Right cardiac atrium (tissue), 5 donors: ENCODE measurements around the gene ZNF609. TPM values are rescaled to one million over a fixed set of nuclear protein-coding genes. Genes with fewer than 3 reads are reported as not detected.
"Not testable (repeated sequence)": the region's sequence is repeated elsewhere in the genome, so short reads cannot be mapped to it uniquely, and the experiment has no call there.

Source experiments
- ATAC-seq, 2 donors: fragments of 200-7000 bp; cut with Tn5 transposase; one replicate each; pipeline versions ENCODE4 v1.8.0 to v1.9.1; 2020; ENCODE audit warnings: moderate library complexity in 2 of 2, mild to moderate bottlenecking in 1 of 2
- DNase-seq, 3 donors: peaks; one replicate each; pipeline ENCODE4 v3.0.0-alpha.2; 2020
- H3K27ac ChIP-seq: one replicate; pipeline ENCODE4 v1.5.1; 2013; ENCODE audit warnings: mild to moderate bottlenecking, low read length, control low read depth, moderate library complexity
- H3K27me3 ChIP-seq: one replicate; pipeline ENCODE4 v1.6.1; 2013; ENCODE audit not compliant: control insufficient read depth, insufficient read depth
- H3K4me1 ChIP-seq: one replicate; pipeline ENCODE4 v1.6.1; 2013; ENCODE audit warnings: low read length; ENCODE audit not compliant: control insufficient read depth, insufficient read depth
- H3K4me3 ChIP-seq: one replicate; pipeline ENCODE4 v1.5.1; 2013; ENCODE audit warnings: low read length, control low read depth
- H3K9me3 ChIP-seq: one replicate; pipeline ENCODE4 v1.6.1; 2013; ENCODE audit warnings: low read length; ENCODE audit not compliant: control insufficient read depth
- WGBS: extraction: QIAGEN DNeasy Blood & Tissue Kit; methylation state at CpG from one replicate; pipeline ENCODE4 v1.1.7; 2013; 5-methylcytosine and 5-hydroxymethylcytosine counted together
- intact Hi-C, 4 donors: fragments of 100-400 bp; cut with DNase I; formaldehyde crosslinking; loops; one replicate each; pipeline versions ENCODE4 v1.11.0 to v1.14.0; 2022 to 2023
- polyA plus RNA-seq: library from polyadenylated mRNA; stranded (reverse); fragments of 200-250 nt; gene quantifications from one replicate; pipeline ENCODE4 v1.2.3, GENCODE V29; 2013
- total RNA-seq, 4 donors: library from RNA; stranded (reverse); fragmentation: NEBNext Ultra II Directional; extraction: Animal tissue kit (Norgen Biotek cat#: 25700); gene quantifications; one replicate each; pipeline ENCODE4 v1.2.1, GENCODE V29; 2021
- donor health status: healthy with polysubstance abuse.
- donor health status: DM: no; HTN: yes; CAD: no.
- donor health status: DM: no; HTN: no; CAD: no.
- donor health status: DM: no; HTN: yes; CAD: no; lungs with severe emphysema.
- donor health status: DM: yes; HTN: yes; CAD: no.

ZNF609 gene
- total and polyA plus RNA-seq, 5 donors, result 8.4 to 23.9 (median 22.6) TPM

DNA sequence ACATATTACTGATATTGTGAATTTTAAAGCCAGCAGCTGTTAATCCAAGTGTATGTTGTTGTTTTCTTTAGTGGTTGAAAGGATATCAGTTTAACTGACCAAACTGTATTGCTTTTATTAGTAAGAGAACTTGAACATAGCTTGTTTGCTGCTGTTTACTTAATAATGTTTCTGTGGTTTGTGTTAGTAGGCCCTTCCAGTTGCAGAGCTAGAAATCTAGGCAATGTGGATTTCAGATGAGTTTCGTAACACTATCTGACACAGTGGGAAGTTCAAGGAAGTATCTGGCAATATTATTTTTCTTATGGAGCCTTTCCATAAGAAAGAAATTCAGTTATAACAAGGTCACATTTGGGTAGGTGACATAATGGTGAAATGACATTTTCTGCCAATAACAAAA, 18.5 kb downstream of the ZNF609 start:
- intact Hi-C loops, result no loop called here
- WGBS, result 37% methylated on average over 1 of the region's 1 CpG
- no peak overlapping the region for H3K4me3 ChIP-seq

DNA sequence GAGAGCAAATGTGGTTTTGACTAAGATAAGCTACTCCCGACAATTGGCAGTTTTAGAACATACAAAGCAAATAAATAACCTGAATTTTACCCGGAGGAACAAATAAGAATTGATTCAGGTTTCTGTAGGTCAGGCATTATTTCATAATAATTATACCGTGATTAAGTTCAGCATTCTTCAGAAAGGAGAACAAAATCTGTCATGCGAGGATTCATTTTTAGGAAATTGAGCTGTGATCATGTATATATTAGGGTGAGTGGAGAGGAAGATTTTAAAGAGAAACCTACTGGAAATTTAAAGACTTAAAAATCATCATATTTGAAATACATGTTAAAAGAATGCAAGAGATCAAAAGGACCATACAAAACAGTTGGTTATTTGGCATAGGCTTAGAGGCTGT, 20.5 kb downstream of the ZNF609 start:
- H3K27me3 ChIP-seq, result no peaks in the 10 kb centered on the region
- DNase-seq (no peak), ATAC-seq (no peak)
- WGBS, result 71% methylated on average over 4 of the region's 4 CpGs
- H3K4me3 ChIP-seq, result no peak overlapping the region
- no peaks in the 10 kb centered on the region for H3K4me1 ChIP-seq
- no peak overlapping the region for H3K27ac ChIP-seq
- no peaks in the 10 kb centered on the region for H3K9me3 ChIP-seq
- intact Hi-C loops, result no loop called here

More for the DNA sequence above, 18.5 kb downstream of the ZNF609 start:
- Histone ChIP-seq H3K9me3 (no peaks in the 10 kb centered on the region), H3K4me1 (no peaks in the 10 kb centered on the region), H3K27ac (no peak overlapping the region), H3K27me3 (no peaks in the 10 kb centered on the region)
- DNase-seq, result no peak
- ATAC-seq, result no peak

DNA sequence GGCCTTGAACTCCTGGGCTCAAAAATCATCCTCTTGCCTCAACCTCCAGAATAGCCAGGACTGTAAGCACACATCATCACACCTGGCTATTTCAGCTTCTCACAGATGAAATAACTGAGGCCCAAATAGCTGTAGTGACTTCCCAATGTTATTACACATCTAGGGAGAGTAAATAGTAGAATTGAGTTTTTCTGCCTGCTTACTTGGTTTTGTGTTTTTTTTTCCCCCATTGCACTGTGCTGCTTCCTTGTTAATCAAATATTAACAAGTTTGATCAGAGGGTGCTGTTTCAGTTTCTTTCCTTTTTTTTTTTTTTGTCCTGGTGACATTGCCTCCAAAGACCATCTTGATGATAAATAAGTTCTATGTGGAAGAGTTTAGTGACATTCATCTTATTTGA, 23.4 kb downstream of the ZNF609 start:
- no peak for DNase-seq
- ATAC-seq, result no peak
- H3K4me1 ChIP-seq, result no peaks in the 10 kb centered on the region
- H3K4me3 ChIP-seq, result no peak overlapping the region
- no peaks in the 10 kb centered on the region for H3K9me3 ChIP-seq
- H3K27ac ChIP-seq, result no peak overlapping the region
- intact Hi-C loops, result no loop called here
- no peaks in the 10 kb centered on the region for H3K27me3 ChIP-seq

DNA sequence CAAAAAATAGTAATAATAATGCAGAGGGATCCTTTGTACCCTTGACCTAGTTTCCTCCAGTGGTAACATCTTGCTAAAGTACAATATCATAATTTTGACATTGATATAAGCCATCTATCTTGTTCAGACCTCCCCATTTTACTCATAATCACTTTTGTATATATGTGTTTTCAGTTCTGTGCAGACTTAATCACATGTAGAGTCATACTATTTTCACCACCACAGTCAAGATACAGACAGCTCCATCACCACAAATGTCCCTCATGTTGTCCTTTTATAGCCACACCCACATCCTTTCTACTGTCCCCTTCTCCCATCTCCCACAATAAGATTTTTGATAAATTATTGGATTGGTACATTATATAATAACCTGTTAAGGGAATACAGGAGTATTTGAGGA, 25.4 kb downstream of the ZNF609 start:
- ATAC-seq (no peak), DNase-seq (no peak)
- no peak overlapping the region for H3K4me3 ChIP-seq
- no peak overlapping the region for H3K27ac ChIP-seq
- intact Hi-C loops, result no loop called here
- no peaks in the 10 kb centered on the region for H3K27me3 ChIP-seq
- no peaks in the 10 kb centered on the region for H3K4me1 ChIP-seq
- H3K9me3 ChIP-seq, result no peaks in the 10 kb centered on the region

DNA sequence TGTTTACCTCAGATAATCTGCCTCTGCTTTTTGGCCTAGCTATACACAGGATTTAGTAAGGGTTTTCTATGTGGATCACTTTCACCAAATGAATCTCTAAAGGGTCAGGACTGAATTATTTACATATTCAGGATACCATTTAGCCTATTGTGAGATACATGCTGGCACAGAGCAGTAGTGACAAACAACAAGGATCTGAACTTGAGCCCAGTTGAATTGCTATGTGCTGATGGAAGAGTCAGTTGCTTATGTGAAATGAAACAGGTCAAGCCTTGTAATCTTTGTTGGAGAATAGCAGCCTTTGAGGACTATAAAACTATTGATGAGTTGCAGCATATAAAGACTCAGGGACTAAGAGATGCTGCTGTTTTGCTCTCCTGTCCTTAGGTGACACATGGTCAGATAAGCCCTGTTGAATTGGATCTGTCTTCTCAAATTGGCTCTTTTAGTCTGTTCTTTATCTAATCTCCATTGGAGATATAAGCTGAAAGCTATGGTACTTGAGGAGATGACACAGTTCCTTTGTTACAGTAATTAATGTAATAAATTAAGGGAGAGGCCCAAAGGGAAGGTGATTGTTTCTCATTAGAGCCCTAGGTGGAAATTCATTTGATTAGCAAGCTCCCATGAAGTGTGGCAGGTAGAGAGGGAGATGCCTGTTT, 30.4 kb downstream of the ZNF609 start:
- Histone ChIP-seq H3K9me3 (no peaks in the 10 kb centered on the region), H3K4me1 (no peaks in the 10 kb centered on the region), H3K27ac (no peak overlapping the region), H3K4me3 (no peak overlapping the region), H3K27me3 (no peaks in the 10 kb centered on the region)
- no peak for DNase-seq
- no peak for ATAC-seq
- intact Hi-C loops, result no loop called here

DNA sequence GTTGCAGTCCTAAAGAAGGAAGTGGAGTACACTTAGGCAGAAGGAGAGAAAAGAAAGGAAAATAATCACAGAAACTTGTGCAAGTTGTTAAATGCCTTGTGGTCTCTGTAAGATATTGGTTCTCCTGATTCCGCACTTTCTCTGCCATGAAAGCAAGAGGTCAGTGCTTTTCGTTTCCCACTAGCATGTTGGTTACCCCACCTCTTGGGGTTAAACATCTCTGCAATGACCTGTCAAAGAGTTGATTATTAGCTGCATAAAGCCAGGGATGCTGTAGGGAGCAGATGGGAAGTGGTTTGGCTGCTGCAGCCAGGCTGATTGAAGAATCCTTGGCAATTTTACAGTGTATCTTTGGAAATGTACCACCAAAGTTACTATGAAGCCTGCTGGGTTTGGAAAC, 33.3 kb downstream of the ZNF609 start:
- H3K4me3 ChIP-seq, result no peak overlapping the region
- WGBS, result 83% methylated on average over 2 of the region's 2 CpGs
- no peaks in the 10 kb centered on the region for H3K27me3 ChIP-seq
- H3K9me3 ChIP-seq, result no peaks in the 10 kb centered on the region
- ATAC-seq (no peak), DNase-seq (no peak)
- no peak overlapping the region for H3K27ac ChIP-seq
- intact Hi-C loops, result no loop called here
- H3K4me1 ChIP-seq, result no peaks in the 10 kb centered on the region

DNA sequence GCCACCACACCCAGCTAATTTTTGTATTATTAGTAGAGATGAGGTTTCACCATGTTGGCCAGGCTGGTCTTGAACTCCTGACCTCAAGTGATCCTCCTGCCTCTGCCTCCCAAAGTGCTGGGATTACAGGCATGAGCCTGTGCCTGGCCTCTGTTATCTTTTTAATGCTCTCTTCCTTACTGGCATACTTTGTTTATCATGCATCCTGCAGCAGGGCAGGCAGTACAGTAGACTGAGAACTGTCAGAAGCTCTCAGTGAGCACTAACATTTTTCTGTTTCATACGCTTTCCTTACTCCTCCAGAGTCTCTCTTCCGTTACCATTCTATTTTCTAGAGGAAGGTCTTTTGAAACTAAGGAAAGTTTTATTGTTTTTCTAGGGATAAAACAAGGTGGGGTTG, 35.6 kb downstream of the ZNF609 start:
- H3K27me3 ChIP-seq, H3K4me3 ChIP-seq, ATAC-seq, intact Hi-C loops, H3K9me3 ChIP-seq, H3K27ac ChIP-seq, H3K4me1 ChIP-seq, DNase-seq: not testable (repeated sequence)
- WGBS, result 93% methylated on average over 2 of the region's 2 CpGs

DNA sequence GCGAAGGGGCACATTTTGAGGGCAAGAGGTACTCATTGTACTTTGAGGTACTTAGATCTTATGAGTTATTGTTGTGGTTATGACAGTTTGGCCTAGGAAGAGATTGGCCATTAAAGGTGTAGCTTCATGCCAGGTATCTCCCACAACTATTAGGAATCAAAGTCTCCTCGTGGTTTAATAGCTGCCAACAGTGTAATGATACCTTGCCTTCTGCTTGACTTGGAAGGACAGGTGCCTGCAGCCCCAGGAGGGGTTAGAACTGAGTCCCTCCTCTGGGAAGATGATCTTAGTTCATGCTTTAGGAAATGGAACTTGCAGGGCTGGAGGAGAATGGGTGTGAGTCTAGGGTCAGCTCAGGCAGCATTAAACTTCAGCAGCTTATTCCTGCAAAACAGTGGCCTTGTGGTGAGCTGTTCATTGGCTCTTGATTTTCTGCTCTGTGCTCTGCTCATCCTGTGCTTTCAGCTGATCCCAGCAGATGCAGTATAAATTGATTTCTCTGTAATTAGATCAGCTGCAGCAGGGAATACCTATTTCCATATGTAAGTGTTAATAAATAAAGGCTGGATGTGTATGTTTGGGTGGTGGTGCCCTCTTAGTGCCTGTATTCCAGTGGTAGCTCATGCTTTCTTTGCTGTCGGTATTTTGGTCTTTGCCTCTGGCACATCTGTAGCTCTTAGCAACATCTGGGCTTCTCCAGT, 40.5 kb downstream of the ZNF609 start:
- Histone ChIP-seq H3K9me3 (no peaks in the 10 kb centered on the region), H3K27ac (no peak overlapping the region), H3K4me1 (peaks cover 13% of the 10 kb centered on the region), H3K27me3 (no peaks in the 10 kb centered on the region), H3K4me3 (no peak overlapping the region)
- no peak for DNase-seq
- WGBS, result 76% methylated on average over 3 of the region's 3 CpGs
- intact Hi-C loops, result no loop called here
- no peak for ATAC-seq

DNA sequence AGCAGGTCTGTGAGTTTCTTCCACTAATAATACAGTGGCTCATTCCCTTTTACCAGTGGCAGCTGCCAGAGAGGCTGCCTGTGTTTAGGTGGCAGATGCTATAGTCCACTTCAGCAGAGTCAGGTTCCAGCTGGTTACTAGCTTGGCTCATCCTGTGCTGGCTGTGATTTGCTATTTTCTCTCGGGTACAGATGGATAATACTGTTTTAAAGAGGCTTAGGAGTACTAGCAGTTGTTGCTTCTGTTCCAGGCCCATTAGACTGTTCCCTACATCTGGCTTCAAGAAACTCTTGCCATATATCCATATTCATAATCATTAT, 41.0 kb downstream of the ZNF609 start:
- Histone ChIP-seq H3K27ac (no peak overlapping the region), H3K4me3 (no peak overlapping the region), H3K27me3 (no peaks in the 10 kb centered on the region), H3K4me1 (peaks cover 13% of the 10 kb centered on the region), H3K9me3 (no peaks in the 10 kb centered on the region)
- WGBS, result 60% methylated on average over 1 of the region's 1 CpG
- ATAC-seq (no peak), DNase-seq (no peak)
- intact Hi-C loops, result no loop called here

DNA sequence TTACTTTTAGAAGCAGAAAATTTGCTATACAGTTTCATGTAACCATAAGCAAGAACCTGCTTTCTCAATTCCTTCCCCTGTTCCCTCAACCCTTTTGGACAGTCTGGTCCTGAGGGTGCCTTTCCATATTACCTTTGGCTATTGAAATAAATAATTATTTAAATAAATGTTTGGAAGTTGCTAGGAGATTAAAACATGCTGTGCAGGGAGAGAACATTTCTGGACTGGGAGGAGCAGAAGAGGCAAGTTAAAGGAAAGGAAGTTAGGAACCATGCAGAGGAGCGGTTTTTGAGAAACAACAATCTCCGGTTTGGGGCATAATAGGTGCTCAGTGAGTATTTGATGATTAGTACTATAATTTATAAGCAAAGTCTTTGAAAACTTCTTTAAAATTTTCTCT, 41.8 kb downstream of the ZNF609 start:
- H3K4me3 ChIP-seq, result no peak overlapping the region
- H3K4me1 ChIP-seq, result peaks cover 16% of the 10 kb centered on the region
- 77% methylated on average over 2 of the region's 2 CpGs for WGBS
- intact Hi-C loops, result no loop called here
- ATAC-seq (no peak), DNase-seq (no peak)
- no peak overlapping the region for H3K27ac ChIP-seq
- H3K27me3 ChIP-seq, result no peaks in the 10 kb centered on the region
- no peaks in the 10 kb centered on the region for H3K9me3 ChIP-seq

DNA sequence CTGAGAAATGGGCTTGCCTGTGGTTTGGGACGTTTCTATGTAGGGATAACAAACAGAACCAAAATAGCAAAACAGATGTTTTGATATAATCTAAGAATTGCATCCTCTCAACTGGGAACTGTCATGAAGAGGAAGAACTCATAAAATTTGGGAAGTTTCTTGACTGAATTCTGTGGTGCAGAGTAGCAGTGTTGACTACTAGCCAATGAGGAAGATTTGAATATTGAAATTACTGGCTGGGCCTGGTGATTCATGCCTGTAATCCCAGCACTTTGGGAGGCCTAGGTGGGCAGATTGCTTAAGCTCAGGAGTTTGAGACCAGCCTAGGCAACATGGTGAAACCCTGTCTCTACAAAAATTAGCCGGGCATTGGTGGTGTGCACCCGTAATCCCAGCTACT, 42.2 kb downstream of the ZNF609 start:
- Histone ChIP-seq H3K27ac (no peak overlapping the region), H3K9me3 (no peaks in the 10 kb centered on the region), H3K4me3 (no peak overlapping the region), H3K4me1 (peaks cover 19% of the 10 kb centered on the region), H3K27me3 (no peaks in the 10 kb centered on the region)
- DNase-seq (no peak), ATAC-seq (peak in 1 of 2 donors; percentile 6)
- intact Hi-C loops, result no loop called here
- 80% methylated on average over 3 of the region's 3 CpGs for WGBS

DNA sequence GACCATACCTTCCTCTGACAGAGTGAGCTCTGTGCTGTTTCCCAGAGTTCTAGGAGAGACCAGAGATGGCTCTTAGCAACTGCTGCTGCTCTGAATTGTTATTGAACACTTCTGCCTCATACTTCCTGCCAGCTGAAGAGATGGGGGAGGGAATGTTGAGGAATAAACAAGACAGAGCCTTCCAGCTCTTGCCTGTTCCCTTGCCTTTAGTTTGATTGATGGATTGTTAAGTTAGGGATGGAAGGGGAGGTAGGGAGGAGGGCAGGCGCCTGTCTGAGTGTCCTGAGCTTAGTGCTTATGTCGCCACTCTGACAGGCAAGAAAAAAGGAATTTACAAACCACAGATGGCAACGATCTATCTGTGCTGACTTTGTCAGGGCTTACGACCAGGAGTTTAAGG, 42.8 kb downstream of the ZNF609 start:
- peaks cover 19% of the 10 kb centered on the region for H3K4me1 ChIP-seq
- DNase-seq, result no peak
- H3K27me3 ChIP-seq, result no peaks in the 10 kb centered on the region
- H3K27ac ChIP-seq, result no peak overlapping the region
- intact Hi-C loops, result no loop called here
- no peak overlapping the region for H3K4me3 ChIP-seq
- WGBS, result 44% methylated on average over 4 of the region's 4 CpGs
- no peaks in the 10 kb centered on the region for H3K9me3 ChIP-seq
- ATAC-seq, result peak; percentile 3 to 26
